Measurements from ENCODE around the gene ZNF536.

ZNF536 gene

DNA sequence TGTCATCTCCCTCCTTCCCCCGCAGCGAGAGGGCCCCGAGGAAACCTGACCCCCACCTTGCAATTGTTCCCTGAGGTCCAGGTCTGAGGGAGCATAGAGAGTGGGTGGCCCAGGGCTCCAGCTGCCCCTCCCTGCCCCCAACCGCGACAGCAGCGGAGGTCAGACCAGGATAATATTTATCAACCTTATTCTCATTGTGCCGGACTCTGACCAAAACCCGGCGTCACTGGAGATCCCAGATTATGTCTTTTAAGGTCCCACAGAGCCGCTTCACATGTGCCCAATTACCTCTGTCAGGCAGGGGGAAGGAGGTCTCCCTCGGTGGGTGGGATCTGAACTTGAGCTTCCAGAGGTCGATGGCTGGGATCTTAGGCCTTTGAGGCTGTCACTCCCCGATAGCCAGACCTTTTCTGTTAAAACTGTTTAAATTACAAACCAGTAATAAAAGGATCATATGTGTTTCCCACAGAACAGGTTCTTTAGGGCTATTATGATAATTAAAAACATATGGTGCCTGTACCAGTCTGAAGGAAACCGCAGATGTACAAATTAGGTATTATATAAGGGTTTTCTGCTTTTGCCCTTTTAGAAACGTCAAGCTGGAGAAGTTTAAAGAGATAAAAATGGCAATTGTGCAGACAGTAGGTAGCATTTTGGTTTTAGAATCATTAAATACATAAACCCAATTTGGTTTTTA, 195.5 kb downstream of the ZNF536 start:
- DNase-seq = peak; percentile 42

DNA sequence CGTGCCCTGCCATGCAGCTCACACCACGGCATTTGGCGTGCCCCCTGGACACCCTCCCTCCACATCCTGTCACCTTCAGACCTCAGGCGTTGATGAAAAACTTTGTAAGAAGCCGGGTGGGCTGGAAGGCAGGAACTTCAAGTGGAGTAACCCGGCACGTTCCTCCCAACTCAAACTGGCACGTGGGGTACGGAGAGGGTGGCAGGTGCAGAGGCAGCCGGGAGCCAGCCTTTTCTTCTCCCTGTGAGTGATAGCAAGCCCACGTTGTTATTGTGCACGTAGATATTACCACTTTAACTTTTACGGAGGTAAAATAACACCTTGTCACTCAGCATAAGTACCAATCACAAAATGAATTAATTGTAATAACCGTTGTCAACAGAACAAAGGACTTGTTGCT, 198.0 kb downstream of the ZNF536 start:
- no peak for DNase-seq

DNA sequence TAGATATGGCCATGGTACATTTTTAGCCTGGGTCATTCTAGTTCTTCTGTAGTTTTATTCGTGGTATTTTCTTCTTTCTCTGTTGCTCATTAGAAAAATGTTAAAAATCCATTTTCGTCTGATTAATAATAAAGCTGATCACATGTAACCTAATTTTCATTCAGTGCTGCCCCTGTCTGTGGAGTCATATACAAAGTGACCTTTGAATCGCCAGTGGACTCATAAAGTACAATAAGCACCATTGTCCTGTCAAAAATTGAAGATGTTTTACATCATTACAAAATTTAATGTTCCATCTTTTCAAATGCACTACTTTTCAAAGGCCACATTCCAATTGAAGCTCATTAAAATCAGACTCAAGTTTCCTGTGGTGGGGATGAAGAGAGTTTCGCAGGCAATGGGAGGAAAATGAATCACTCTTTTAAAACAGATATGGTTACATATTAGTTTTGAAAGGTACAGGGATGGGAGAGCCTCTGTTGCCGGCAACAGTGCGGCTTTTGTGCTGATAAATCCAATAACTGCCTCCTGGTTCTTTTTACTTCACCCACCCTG, 205.4 kb downstream of the ZNF536 start:
- no peak for DNase-seq

DNA sequence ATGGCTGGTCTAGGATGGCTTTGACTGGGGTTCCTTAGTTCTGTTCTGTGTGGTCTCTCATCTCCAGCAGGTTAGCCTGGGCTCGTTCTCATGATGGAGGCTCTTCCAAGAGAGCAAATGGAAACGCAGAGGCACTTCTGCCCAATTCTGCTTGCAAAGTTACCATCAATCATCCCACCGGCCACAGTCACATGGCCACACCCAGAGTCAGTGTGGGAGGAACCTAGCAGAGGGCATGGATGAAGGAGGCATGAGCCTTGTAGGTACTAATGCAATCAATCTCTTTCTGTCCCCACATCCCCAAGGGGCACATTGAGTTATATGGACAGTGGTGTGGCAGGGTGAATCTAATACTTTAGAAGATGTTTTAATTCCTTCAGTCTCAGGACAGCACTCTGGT, 207.2 kb downstream of the ZNF536 start:
- DNase-seq = no peak

DNA sequence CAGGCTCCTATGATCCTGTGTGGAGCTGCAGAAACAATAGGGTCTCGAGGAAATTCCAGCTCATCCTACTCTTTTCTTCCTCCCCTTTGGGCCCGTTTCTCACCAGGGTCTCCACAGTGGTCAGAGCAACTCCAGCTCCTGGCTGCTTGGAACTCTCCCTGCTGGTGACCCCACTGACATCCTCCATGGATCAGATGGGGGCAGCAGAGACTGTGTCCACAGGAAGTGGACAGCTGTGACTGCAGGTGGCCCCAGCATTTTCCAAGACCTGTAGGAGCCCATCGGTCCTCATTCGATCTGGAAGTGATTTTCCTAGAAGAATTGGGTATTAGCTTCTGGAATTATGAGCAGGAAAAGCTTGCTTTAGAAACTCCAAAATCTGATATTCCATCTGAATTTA, 208.5 kb downstream of the ZNF536 start:
- DNase-seq = no peak

DNA sequence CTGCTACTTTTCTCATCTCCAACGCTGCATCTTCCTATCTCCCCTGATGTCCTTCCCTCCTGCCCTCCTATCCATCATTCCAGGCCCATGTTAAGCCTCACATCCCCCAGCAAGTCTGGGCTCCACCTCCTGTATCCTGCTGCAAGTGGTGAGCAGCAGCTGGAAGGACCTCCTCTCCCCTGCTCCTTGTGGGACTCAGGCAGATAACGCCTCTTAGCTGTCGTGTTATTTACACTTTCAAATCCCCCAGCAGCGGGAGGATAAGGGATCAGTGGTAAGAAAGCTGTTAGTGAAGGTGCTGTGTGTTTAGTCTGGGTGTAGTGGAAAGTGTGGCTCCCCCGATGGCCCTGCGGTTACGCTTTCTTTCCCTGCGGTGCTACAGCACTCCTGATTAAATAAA, 211.9 kb downstream of the ZNF536 start:
- no peak for DNase-seq

DNA sequence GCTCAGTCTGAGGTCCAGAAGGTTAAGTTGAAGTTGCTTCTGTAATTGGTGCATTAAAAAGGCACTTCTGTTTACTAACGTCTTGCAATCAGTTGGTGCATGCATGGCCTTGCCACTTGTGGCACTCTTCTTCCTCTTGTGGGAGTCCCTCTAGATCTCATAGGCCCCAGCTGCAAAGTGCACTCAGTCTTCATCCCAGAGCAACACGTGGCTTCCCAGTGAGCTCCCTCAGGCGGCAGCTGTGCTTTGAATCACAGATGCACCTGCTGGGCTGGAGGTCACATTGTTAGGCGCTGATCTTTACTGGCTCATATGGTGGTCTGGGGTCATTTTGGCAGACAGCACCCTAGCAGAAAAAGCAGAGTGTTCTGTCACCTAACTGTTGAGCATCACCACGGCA, 215.7 kb downstream of the ZNF536 start:
- no peak for DNase-seq

GRCh38 chr19:30590596-30591229, 218.5 kb downstream of the ZNF536 start:
- no peak for DNase-seq

DNA sequence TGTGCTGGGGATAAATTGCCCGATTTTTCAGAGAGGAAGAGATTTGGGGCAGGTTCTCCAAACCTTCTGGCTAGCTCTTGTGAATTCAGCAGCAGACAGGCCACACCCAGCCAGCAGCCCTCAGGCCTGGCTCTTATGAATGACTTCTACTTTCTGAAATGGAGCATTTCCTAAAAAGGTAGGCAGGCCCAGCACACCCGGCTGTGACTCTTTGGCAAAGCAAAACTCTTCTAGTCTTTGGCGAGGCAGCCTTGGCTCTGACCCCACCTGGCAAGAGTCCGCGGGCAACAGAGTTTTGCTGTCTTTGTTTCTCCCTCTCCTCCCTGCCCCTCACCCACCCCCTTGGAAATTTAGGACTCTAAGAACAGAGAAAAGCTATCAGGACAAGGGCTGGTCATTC, 221.2 kb downstream of the ZNF536 start:
- DNase-seq = no peak

GRCh38 chr19:30593975-30594745, 222.0 kb downstream of the ZNF536 start:
- DNase-seq = no peak

DNA sequence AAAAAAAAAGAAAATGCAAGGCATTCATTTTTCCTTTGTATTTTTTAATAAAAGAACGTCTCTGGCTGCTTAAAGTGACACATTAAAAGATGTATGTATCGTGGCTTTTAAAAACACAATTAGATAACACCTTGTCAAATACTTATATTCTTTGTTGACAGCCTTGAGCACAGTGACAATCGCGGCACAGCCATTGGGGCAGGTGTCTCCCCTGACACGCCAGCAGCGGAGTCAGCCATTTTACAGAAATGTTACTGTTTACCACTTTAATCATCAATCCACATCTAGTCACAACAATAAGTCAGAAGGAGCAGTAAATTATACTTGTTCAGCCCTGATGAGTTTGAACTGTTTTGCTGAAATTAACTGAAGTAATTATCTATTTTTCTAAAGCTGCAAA, 224.1 kb downstream of the ZNF536 start:
- DNase-seq = no peak

GRCh38 chr19:30596813-30597399, 224.7 kb downstream of the ZNF536 start:
- no peak for DNase-seq

DNA sequence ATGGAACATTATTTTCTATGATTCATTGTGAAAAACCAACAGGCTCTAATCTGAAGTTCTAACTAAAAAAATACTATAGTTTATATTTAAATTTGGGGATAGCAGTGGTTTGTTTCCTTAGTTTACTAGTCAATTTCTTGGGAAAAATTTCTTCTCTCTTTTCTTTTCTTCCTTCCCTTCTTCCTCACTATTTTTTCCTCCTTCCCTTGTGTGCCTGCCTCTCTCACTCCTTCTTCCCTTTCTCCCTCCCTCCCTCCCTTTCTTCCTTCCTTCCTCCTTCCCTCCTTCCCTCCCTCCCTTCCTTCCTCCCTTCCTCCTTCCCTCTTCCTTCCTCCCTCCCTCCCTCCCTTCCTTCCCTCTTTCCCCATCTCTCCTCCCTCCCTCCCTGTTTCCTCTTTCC, 226.5 kb downstream of the ZNF536 start:
- no peak for DNase-seq

DNA sequence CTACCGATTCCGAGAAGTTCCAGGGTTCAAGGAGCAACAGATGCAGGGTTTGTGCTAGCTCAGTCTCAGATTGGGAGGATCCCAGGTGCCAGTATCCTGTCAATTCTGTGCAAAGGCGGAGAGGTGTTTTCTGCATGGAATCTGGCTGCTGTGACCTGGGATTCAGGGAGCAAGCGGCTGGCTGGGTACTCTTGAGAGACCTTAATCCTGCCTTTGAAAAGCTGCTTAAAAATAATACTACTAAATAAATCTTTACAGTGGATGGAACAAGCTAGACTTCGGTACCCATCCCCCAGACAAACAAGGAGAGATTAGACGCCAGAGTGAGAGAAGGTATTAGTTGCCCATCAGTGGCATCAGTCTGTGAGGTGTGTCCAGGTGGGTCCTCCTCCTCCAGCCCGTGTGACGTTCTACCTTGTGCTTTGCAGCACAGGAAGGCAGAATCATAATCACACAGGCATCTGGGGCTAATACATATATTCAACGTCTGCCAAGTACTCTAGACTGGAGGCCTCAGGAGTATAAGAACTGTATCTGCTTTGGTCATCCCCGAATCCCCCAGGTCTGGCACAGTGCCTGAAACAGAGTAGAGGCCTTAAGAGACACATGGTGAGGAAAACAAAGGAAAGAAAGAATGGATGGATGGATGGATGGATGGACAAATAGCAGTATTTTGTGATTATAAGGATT, 230.6 kb downstream of the ZNF536 start:
- DNase-seq = no peak

DNA sequence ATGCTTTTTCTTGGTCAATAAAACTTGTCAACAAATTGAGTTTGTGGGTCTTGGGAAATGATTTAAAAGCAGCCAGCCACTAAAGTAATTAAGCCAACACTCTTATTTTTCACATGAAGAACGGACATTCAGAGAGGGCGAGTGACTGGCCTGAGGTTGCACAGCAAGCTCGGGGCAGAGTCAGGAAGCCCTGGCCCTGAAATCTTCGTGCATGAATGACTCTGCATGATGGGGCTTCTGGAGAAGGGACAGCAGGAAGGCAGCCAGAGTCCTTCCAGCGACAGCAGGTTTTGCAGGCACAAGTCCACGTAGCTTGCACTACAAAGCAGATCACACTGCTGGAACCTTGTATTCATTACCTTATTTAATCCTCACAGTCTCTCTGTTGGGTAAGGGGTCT, 232.5 kb downstream of the ZNF536 start:
- DNase-seq = no peak

DNA sequence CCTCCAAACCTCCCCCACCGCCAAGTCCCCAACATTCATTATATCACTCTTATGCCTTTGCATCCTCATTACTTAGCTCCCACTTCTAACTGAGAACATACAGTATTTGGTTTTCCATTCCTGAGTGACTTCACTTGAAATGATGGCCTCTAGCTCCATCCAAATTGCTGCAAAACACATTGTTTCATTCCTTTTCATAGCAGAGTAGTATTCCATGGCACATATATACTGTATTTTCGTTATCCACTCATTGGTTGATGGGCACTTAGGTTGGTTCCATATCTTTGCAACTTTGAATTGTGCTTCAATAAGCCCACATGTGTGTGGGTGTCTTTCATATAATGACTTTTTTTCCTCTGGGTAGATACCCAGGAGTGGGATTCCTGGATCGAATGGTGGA, 233.1 kb downstream of the ZNF536 start:
- DNase-seq = no peak

DNA sequence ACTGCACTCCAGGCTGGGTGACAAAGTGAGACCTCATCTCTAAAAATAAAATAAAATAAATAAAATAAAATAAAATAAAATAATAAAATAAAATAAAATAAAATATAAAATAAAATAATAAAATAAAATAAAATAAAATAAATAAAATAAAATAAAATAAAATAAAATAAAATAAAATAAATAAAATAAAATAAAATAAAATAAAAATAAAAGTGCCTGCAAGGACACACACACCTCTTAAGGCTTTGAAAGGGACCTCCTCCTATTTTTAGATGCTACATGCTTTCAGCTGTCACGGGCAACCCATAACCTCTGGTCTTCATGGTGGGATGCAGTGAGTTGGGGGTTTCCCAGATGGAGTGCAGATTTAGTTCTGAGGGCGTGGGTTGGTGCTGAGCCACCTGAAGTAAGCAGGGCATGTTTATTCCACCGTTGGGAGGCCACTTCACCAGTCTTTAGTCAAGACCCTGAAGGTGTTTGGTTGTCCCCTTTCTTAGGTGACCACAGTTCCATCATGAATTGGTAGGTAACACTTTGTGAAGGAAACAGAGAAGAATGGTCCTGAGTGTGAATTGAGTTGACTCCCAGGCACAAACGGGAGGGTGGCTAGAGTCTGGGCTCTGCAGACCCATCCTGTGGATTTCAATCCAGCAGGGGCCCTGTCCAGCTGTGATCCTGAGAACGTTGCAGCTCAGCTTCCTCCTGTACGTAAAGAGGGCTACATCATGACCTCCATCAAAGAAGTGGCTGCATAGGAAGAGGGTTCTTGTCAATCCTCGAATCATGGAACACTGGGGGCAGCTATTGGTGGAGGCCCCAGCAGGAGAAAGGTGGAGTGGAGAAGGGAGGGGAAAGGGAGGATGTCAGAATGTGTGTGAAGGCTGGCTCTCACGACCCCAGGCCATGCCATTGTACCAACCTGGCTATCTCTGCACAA, 234.2 kb downstream of the ZNF536 start:
- DNase-seq = no peak
